ENCODE data around the gene WRAP73. TPM values are rescaled to one million over a fixed set of nuclear protein-coding genes. Genes with fewer than 3 reads are reported as not detected.
"Not testable (repeated sequence)": the region's sequence is repeated elsewhere in the genome, so short reads cannot be mapped to it uniquely, and the experiment has no call there.

The WRAP73 gene
- total RNA-seq, 6 experiments from 2014 or later = 5.6 to 9.1 (median 7.1) TPM

- no peak for DNase-seq
- 49% methylated on average over 4 of the region's 7 CpGs for WGBS (ENCODE audit: insufficient coverage, low coverage, low lambda C conversion rate, missing lambda C conversion rate)
- intact Hi-C loops (cut with DNase I) = no loop called here
Measured at GRCh38 chr1:3584915-3585314, 65.0 kb downstream of the WRAP73 start.

GRCh38 chr1:3583751-3584150 is 66.2 kb downstream of the WRAP73 start:
- ATAC-seq; H3K4me3 ChIP-seq; H3K36me3 ChIP-seq; H3K9me3 ChIP-seq; H3K27me3 ChIP-seq; DNase-seq; H3K27ac ChIP-seq; H3K4me1 ChIP-seq; intact Hi-C loops (cut with DNase I): not testable (repeated sequence)
- WGBS (ENCODE audit: insufficient coverage, low coverage, low lambda C conversion rate, missing lambda C conversion rate) = 77% methylated on average over 16 of the region's 21 CpGs

More at GRCh38 chr1:3584915-3585314, 65.0 kb downstream of the WRAP73 start:
- H3K4me3 ChIP-seq = no peak overlapping the region
- H3K27ac ChIP-seq = no peak overlapping the region
- no peak for TF ChIP-seq CTCF (IDR thresholded peaks at IDR 0.05)
- no peak for TF ChIP-seq POLR2A (IDR thresholded peaks at IDR 0.05)
- no peak for ATAC-seq
- H3K9me3 ChIP-seq = no peaks in the 10 kb centered on the region
- no peaks in the 10 kb centered on the region for H3K36me3 ChIP-seq
- H3K4me1 ChIP-seq = no peaks in the 10 kb centered on the region
- no peaks in the 10 kb centered on the region for H3K27me3 ChIP-seq

GRCh38 chr1:3581296-3582036 is 68.4 kb downstream of the WRAP73 start:
- H3K36me3 ChIP-seq = no peaks in the 10 kb centered on the region
- intact Hi-C loops (cut with DNase I) = no loop called here
- H3K27me3 ChIP-seq = no peaks in the 10 kb centered on the region
- 21% methylated on average over 7 of the region's 16 CpGs for WGBS (ENCODE audit: insufficient coverage, low coverage, low lambda C conversion rate, missing lambda C conversion rate)
- no peak overlapping the region for H3K27ac ChIP-seq
- DNase-seq (no peak), ATAC-seq (no peak)
- no peaks in the 10 kb centered on the region for H3K9me3 ChIP-seq
- H3K4me3 ChIP-seq = no peak overlapping the region
- no peaks in the 10 kb centered on the region for H3K4me1 ChIP-seq
- TF ChIP-seq CTCF (IDR thresholded peaks at IDR 0.05) = no peak
- no peak for TF ChIP-seq POLR2A (IDR thresholded peaks at IDR 0.05)

Other genes with a start within 250 kb of the WRAP73 start
- 10 to 100 TPM in 2 of 6 experiments, 1 to 10 TPM in 4; 2.1 to 16.3 (median 7.5) TPM for gene ARHGEF16, start 195.4 kb downstream of the WRAP73 start, total RNA-seq
- 1 to 10 TPM; 2.2 to 9.6 (median 4.4) TPM for gene MEGF6, start 38.6 kb downstream of the WRAP73 start, total RNA-seq
- gene TPRG1L, start 25.1 kb downstream of the WRAP73 start, total RNA-seq = 10 to 100 TPM; 42.5 to 54.6 (median 53.4) TPM
- gene TP73, start 2.4 kb upstream of the WRAP73 start, total RNA-seq = 1 to 10 TPM in 2 of 6 experiments, under 1 TPM in 4; 0.05 to 2.3 (median 0.32) TPM
- not detected for gene CCDC27, start 102.3 kb upstream of the WRAP73 start, total RNA-seq
- gene SMIM1, start 122.6 kb upstream of the WRAP73 start, total RNA-seq = 1 to 10 TPM; 2.6 to 8.7 (median 4.6) TPM
- gene LRRC47, start 146.4 kb upstream of the WRAP73 start, total RNA-seq = 10 to 100 TPM; 22.7 to 32.2 (median 25.8) TPM
- 10 to 100 TPM; 16.7 to 36.4 (median 26.6) TPM for gene CEP104, start 207.1 kb upstream of the WRAP73 start, total RNA-seq
- 1 to 10 TPM; 2.0 to 3.5 (median 2.9) TPM for gene DFFB, start 207.4 kb upstream of the WRAP73 start, total RNA-seq

Measured in right lobe of liver (tissue), 6 donors.